Esophagus squamous epithelium (tissue), 5 donors: ENCODE results near the gene FURIN. TPM values are rescaled to one million over a fixed set of nuclear protein-coding genes. Genes with fewer than 3 reads are reported as not detected.
A peak's percentile ranks its signal among the peaks of the same experiment; 100 is the strongest.

Experiments
- DNase-seq: peaks from one replicate; lab custom pipeline; 2025; lab: John Stamatoyannopoulos, UW
- H3K27ac ChIP-seq, 4 donors: fragments of 200-600 bp; sonication (generic); one replicate each; pipeline ENCODE4 v1.5.1; 2016 to 2019; ENCODE audit warnings: mild to moderate bottlenecking in 1 of 4
- H3K27me3 ChIP-seq, 4 donors: fragments of 200-600 bp; sonication (generic); 1 replicate in 3 of 4; 2 replicates in 1 of 4; pipeline versions ENCODE4 v1.5.1 to v1.6.0; 2017 to 2021; ENCODE audit warnings: antibody characterized with exemption in 1 of 4
- H3K36me3 ChIP-seq, 3 donors: fragments of 200-600 bp; sonication (generic); one replicate each; pipeline ENCODE4 v1.5.1; 2016 to 2019
- H3K4me1 ChIP-seq, 3 donors: fragments of 200-600 bp; sonication (generic); one replicate each; pipeline ENCODE4 v1.5.1; 2017 to 2019
- H3K4me3 ChIP-seq, 4 donors: fragments of 200-600 bp; sonication (generic); 1 replicate in 3 of 4; 2 replicates in 1 of 4; pipeline ENCODE4 v1.5.1; 2016 to 2019; ENCODE audit warnings: mild to moderate bottlenecking in 2 of 4, moderate library complexity in 1 of 4
- H3K9me3 ChIP-seq, 3 donors: fragments of 200-600 bp; sonication (generic); one replicate each; pipeline ENCODE4 v1.5.1; 2016 to 2019
- CTCF ChIP-seq, 6 experiments: fragments of 450-650 bp in 4 of 6; fragments of 200-600 bp in 2 of 6; sonication (generic) in 2 of 6; IDR thresholded peaks; one replicate each; pipeline ENCODE4 v1.5.1; 2016 to 2019; ENCODE audit warnings: antibody characterized with exemption in 6 of 6, mild to moderate bottlenecking in 4 of 6, moderate library complexity in 4 of 6
- POLR2A ChIP-seq, 4 donors: fragments of 450-650 bp; IDR thresholded peaks; one replicate each; pipeline ENCODE4 v1.6.1; 2017; ENCODE audit warnings: antibody characterized with exemption in 4 of 4, mild to moderate bottlenecking in 4 of 4, moderate library complexity in 3 of 4
- whole genome bisulfite sequencing, 2 donors: methylation state at CpG; one replicate each; pipeline ENCODE4 v1.1.5; 2018; 5-methylcytosine and 5-hydroxymethylcytosine counted together
- intact Hi-C: fragments of 100-400 bp; cut with DNase I; formaldehyde crosslinking; loops from one replicate; pipeline ENCODE4 v1.15.0; 2022
- small RNA-seq, 4 donors: library from RNA; depleted of rRNA; stranded (forward); fragments of <200 nt; gene quantifications; one replicate each; pipeline ENCODE3, GENCODE V24; 2016
- total RNA-seq, 4 donors: library from RNA; depleted of rRNA; stranded (reverse); fragments of >200 nt; gene quantifications; one replicate each; pipeline ENCODE4 v1.1.0, GENCODE V29; 2016
- donor health status: DM: yes; HTN: yes; CAD: no.

FURIN gene
- total RNA-seq, 4 donors from 2014 or later = 27.7 to 43.3 (median 38.5) TPM

GRCh38 chr15:90932660-90932991, 64.2 kb downstream of the FURIN start:
- Histone ChIP-seq H3K9me3 (no peaks in the 10 kb centered on the region), H3K27me3 (no peaks in the 10 kb centered on the region), H3K4me3 (peak overlapping the region; percentile 57 to 86 (median 70)), H3K36me3 (peaks cover 0 to 11% (median 0%) of the 10 kb centered on the region in 3 donors), H3K4me1 (peaks cover 33 to 78% (median 42%) of the 10 kb centered on the region in 3 donors), H3K27ac (peak overlapping the region; percentile 88 to 98 (median 95))
- WGBS, 2 donors = 15 to 80% methylated on average over 1 to 4 of the region's 5 CpGs
- intact Hi-C loops = no loop called here
- DNase-seq = no peak
- no peak for TF ChIP-seq CTCF (IDR thresholded peaks at IDR 0.05)
- no peak for TF ChIP-seq POLR2A (IDR thresholded peaks at IDR 0.05)

Small RNAs within 50 kb of the gene (small RNA-seq; reads per million reads assigned to genes)
- gene RN7SL363P = 0 reads per million in 4 donors

Other genes starting within 250 kb of the FURIN start
- gene BLM, start 151.2 kb upstream of the FURIN start, total RNA-seq = 1 to 10 TPM; 1.3 to 3.4 (median 2.0) TPM
- gene FES, start 15.9 kb downstream of the FURIN start, total RNA-seq = 10 to 100 TPM in 2 of 4 donors, 1 to 10 TPM in 2; 1.8 to 13.4 (median 9.7) TPM
- gene MAN2A2, start 34.7 kb downstream of the FURIN start, total RNA-seq = 10 to 100 TPM in 3 of 4 donors, 1 to 10 TPM in 1; 9.9 to 25.2 (median 12.1) TPM
- gene HDDC3, start 64.0 kb downstream of the FURIN start, total RNA-seq = 10 to 100 TPM in 3 of 4 donors, 1 to 10 TPM in 1; 5.8 to 13.7 (median 11.7) TPM
- 10 to 100 TPM; 38.7 to 76.0 (median 64.2) TPM for gene UNC45A, start 66.7 kb downstream of the FURIN start, total RNA-seq
- 10 to 100 TPM in 1 of 4 donors, 1 to 10 TPM in 3; 8.7 to 12.6 (median 9.8) TPM for gene RCCD1, start 86.3 kb downstream of the FURIN start, total RNA-seq
- gene PRC1, start 125.9 kb downstream of the FURIN start, total RNA-seq = 100 to 1,000 TPM in 1 of 4 donors, 10 to 100 TPM in 3; 49.6 to 100 (median 58.4) TPM
- 1 to 10 TPM; 3.3 to 9.0 (median 8.1) TPM for gene VPS33B, start 154.0 kb downstream of the FURIN start, total RNA-seq
- gene SV2B, start 231.7 kb downstream of the FURIN start, total RNA-seq = under 1 TPM in 3 of 4 donors, not detected in 1; 0.04 to 0.95 (median 0.59) TPM